ENCODE measurements around the gene STXBP5. TPM values are rescaled to one million over a fixed set of nuclear protein-coding genes. Genes with fewer than 3 reads are reported as not detected.

STXBP5 gene
- total RNA-seq, 4 donors from 2014 or later, result 78.4 to 115 (median 90.7) TPM

- H3K9me3 ChIP-seq, result no peaks in the 10 kb centered on the region
- no peaks in the 10 kb centered on the region for H3K36me3 ChIP-seq
- no peak overlapping the region for H3K4me3 ChIP-seq
- no peaks in the 10 kb centered on the region for H3K27me3 ChIP-seq
- H3K4me1 ChIP-seq, result no peaks in the 10 kb centered on the region
- H3K27ac ChIP-seq, result no peak overlapping the region
- DNase-seq, result no peak
- TF ChIP-seq CTCF (IDR thresholded peaks at IDR 0.05), result no peak
- no peak for TF ChIP-seq POLR2A (IDR thresholded peaks at IDR 0.05)
Observed at GRCh38 chr6:147430811-147431210, 226.6 kb downstream of the STXBP5 start.

DNA sequence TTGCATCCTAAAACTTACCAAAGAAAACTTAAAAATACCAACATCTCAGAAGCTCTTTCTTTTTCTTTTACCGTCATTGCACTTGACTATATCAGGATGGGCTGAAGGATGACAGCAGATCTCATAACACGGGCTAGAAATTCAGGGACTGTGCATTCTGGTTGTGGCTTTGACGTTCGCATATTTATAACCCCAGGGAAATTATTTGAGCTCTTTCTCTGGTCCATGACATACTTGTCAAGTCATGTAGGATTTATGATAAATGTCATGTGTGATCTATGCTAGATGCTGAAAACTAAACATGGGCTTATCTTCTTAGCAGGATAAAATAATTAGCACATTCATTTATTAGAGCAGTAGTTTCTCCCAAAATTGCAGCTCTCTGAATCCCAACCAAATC, 229.9 kb downstream of the STXBP5 start:
- Histone ChIP-seq H3K4me3 (no peak overlapping the region), H3K36me3 (no peaks in the 10 kb centered on the region), H3K27ac (no peak overlapping the region), H3K27me3 (no peaks in the 10 kb centered on the region), H3K4me1 (no peaks in the 10 kb centered on the region), H3K9me3 (no peaks in the 10 kb centered on the region)
- no peak for TF ChIP-seq POLR2A (IDR thresholded peaks at IDR 0.05)
- TF ChIP-seq CTCF (IDR thresholded peaks at IDR 0.05), result no peak
- DNase-seq, result no peak

DNA sequence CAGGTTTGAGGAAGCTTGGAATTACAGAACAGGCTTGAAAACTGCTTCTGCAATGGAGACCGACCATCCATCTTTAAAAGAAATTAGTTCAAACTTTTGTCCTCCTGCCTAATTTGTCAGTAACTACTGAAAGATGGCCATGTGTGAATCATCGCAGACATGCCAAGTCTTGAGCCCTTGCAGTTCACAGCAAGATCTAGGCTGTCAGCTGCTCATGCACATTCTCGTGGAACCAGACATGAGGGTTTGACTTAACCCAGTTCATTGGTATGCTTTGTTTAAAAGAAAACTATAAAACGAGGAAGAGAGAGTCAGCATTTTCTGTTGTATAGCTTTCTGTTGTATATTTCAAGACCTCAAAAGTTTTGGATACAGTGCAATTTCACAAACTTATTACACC, 230.3 kb downstream of the STXBP5 start:
- Histone ChIP-seq H3K4me1 (no peaks in the 10 kb centered on the region), H3K36me3 (no peaks in the 10 kb centered on the region), H3K9me3 (no peaks in the 10 kb centered on the region), H3K4me3 (no peak overlapping the region), H3K27me3 (no peaks in the 10 kb centered on the region), H3K27ac (no peak overlapping the region)
- no peak for TF ChIP-seq CTCF (IDR thresholded peaks at IDR 0.05)
- no peak for TF ChIP-seq POLR2A (IDR thresholded peaks at IDR 0.05)
- DNase-seq, result no peak

DNA sequence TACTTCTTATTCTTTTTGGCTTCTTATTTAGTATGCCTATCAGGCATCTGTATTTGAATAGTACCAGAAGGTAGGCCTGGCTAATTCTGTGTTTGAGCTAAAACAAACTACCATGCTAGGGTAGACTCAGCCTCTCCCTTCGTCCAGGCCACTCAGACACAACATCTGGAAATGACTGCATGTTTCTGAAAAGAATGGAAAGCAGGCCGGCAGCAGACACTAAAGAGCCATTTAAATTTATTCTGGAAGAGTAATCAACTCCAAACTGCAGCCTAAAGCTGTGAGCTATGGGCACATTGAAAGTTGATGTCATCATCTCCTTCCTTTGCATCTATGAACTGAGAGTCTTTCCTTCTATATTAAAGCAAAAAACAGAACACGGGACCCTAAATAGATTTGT, 233.4 kb downstream of the STXBP5 start:
- Histone ChIP-seq H3K4me1 (no peaks in the 10 kb centered on the region), H3K27me3 (no peaks in the 10 kb centered on the region), H3K9me3 (no peaks in the 10 kb centered on the region), H3K27ac (no peak overlapping the region), H3K4me3 (no peak overlapping the region), H3K36me3 (no peaks in the 10 kb centered on the region)
- DNase-seq, result no peak
- TF ChIP-seq POLR2A (IDR thresholded peaks at IDR 0.05) (no peak), CTCF (IDR thresholded peaks at IDR 0.05) (no peak)

DNA sequence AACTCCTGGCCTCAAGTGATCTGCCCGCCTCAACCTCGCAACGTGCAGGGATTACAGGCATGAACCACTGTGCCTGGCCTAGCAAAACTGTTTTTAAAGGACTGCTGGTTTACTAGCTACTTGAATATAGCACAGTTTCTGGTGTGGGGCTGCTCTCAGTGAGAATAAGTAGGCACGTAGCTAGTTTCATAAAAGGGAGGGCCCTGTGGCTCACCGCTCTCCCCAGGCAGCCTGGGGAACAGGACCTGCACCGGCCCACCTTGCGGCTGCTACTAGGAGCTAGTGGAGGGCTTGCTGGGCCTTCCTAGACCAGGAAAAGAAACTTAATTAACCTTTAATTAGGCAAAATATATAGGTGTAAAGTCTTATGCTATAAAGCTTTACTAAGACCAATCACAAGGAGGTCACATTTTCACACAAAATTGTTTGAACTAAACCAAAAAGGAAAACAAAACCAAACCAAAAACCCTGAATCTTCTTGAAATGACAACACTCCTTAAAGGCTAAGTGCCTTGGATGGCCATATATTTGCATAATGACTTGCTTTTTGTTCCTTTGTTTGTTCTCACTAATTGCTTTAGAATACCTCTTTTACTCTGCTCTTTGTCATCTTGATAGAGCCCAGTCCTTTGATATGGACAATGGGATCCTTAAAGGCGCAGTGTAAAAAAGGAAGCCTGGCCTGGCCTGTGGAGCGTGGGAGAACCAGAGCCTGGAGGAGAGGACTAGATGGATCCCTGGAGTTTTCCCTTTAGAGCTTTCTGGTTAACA, 234.7 kb downstream of the STXBP5 start:
- DNase-seq, result no peak
- H3K27ac ChIP-seq, result no peak overlapping the region
- H3K27me3 ChIP-seq, result no peaks in the 10 kb centered on the region
- no peaks in the 10 kb centered on the region for H3K36me3 ChIP-seq
- no peaks in the 10 kb centered on the region for H3K9me3 ChIP-seq
- no peaks in the 10 kb centered on the region for H3K4me1 ChIP-seq
- TF ChIP-seq CTCF (IDR thresholded peaks at IDR 0.05), result no peak
- no peak for TF ChIP-seq POLR2A (IDR thresholded peaks at IDR 0.05)
- H3K4me3 ChIP-seq, result no peak overlapping the region

Small RNA genes within 50 kb of the gene (small RNA-seq; reads per million reads assigned to genes)
- 0 reads per million in 2 donors for gene AL355365.1
